Endothelial cell of umbilical vein (primary cell): ENCODE data around the gene DIABLO. TPM values are rescaled to one million over a fixed set of nuclear protein-coding genes. Genes with fewer than 3 reads are reported as not detected.

ENCODE experiments used
- BruUV-seq: library from RNA; stranded (reverse); fragments of 400-500 nt; replicated peaks from 2 replicates; lab custom pipeline; 2021; lab: Mats Ljungman, UMichigan
- CTCF ChIA-PET: fragments of 300-600, 350-600 bp; sonication (Branson Sonifier 250); formaldehyde crosslinking; loops from one replicate; lab custom pipeline; 2021; ENCODE audit warnings: antibody characterized with exemption, inconsistent platforms; lab: Charles Lee
- POLR2A ChIA-PET: fragments of 300-600, 350-600 bp; sonication (Branson Sonifier 250); formaldehyde crosslinking; loops from one replicate; lab custom pipeline; 2021; ENCODE audit warnings: antibody characterized with exemption, inconsistent platforms; lab: Charles Lee
- DNase-seq: peaks from one replicate; pipeline ENCODE4 v3.0.0-alpha.2; 2011; ENCODE audit warnings: low read depth, low spot score
- FAIRE-seq: peaks from 2 replicates; lab custom pipeline; 2011; peaks lifted over from hg19 to GRCh38; lab: Jason Lieb, UNC
- H2AFZ ChIP-seq: 2 replicates; pipeline ENCODE4 v1.6.0; 2012; ENCODE audit warnings: low read depth, low read length, control low read depth, inconsistent platforms
- H3K27ac ChIP-seq: 2 replicates; pipeline ENCODE4 v1.5.1; 2011; ENCODE audit warnings: low read depth, mild to moderate bottlenecking, control low read depth, low read length, moderate library complexity; ENCODE audit not compliant: insufficient read depth
- H3K27me3 ChIP-seq, 2 experiments: 2 replicates each; pipeline versions ENCODE4 v1.6.0 to v1.6.1; 2011; ENCODE audit warnings: low read length in 2 of 2, mixed read lengths in 1 of 2; ENCODE audit not compliant: control insufficient read depth in 2 of 2, insufficient read depth in 2 of 2
- H3K36me3 ChIP-seq, 2 experiments: 2 replicates in 1 of 2; 3 replicates in 1 of 2; pipeline ENCODE4 v1.5.1; 2011; ENCODE audit warnings: low read length in 2 of 2, mild to moderate bottlenecking in 1 of 2, moderate library complexity in 1 of 2; ENCODE audit not compliant: control insufficient read depth in 2 of 2, insufficient read depth in 2 of 2; ENCODE audit errors: extremely low read depth in 1 of 2
- H3K4me1 ChIP-seq: 3 replicates; pipeline ENCODE4 v1.5.1; 2011; ENCODE audit warnings: mild to moderate bottlenecking, low read length; ENCODE audit not compliant: control insufficient read depth, insufficient read depth; ENCODE audit errors: extremely low read depth
- H3K4me2 ChIP-seq: 2 replicates; pipeline ENCODE4 v1.6.1; 2011; ENCODE audit warnings: low read length, control low read depth, mixed read lengths; ENCODE audit not compliant: insufficient read depth
- H3K4me3 ChIP-seq, 3 experiments: fragments of 200-600 bp in 1 of 3; sonication (generic), shearing (Covaris generic) in 1 of 3; replicated peaks in 1 of 3; 2 replicates each; pipeline ENCODE4 v1.5.1; 2011 to 2016; ENCODE audit warnings: control low read depth in 3 of 3, low read length in 3 of 3, mild to moderate bottlenecking in 2 of 3, inconsistent platforms in 1 of 3, low read depth in 1 of 3, moderate library complexity in 1 of 3; ENCODE audit not compliant: insufficient read depth in 1 of 3
- H3K79me2 ChIP-seq: 2 replicates; pipeline ENCODE4 v1.6.0; 2012; ENCODE audit warnings: low read length, inconsistent platforms; ENCODE audit not compliant: control insufficient read depth, insufficient read depth
- H3K9ac ChIP-seq: replicated peaks from 2 replicates; pipeline ENCODE3; 2011; ENCODE audit warnings: low read length, control low read depth; ENCODE audit not compliant: insufficient read depth; ENCODE audit errors: extremely low read depth
- H3K9me1 ChIP-seq: replicated peaks from 3 replicates; pipeline ENCODE4 v1.6.0; 2011; ENCODE audit warnings: mild to moderate bottlenecking, low read length; ENCODE audit not compliant: control insufficient read depth, insufficient read depth; ENCODE audit errors: extremely low read depth
- H3K9me3 ChIP-seq: replicated peaks from 2 replicates; pipeline ENCODE4 v1.5.1; 2012; ENCODE audit warnings: low read length, inconsistent platforms; ENCODE audit not compliant: control insufficient read depth, insufficient read depth
- H4K20me1 ChIP-seq: replicated peaks from 2 replicates; pipeline ENCODE3; 2011; ENCODE audit warnings: mild to moderate bottlenecking, low read length; ENCODE audit not compliant: control insufficient read depth, insufficient read depth; ENCODE audit errors: extremely low read depth
- CTCF ChIP-seq, 2 donors: IDR thresholded peaks; 1 replicate in 1 of 2; 2 replicates in 1 of 2; pipeline ENCODE4 v1.5.1; 2011; ENCODE audit warnings: low read length in 2 of 2, mild to moderate bottlenecking in 2 of 2, moderate library complexity in 2 of 2, control low read depth in 1 of 2, inconsistent platforms in 1 of 2, low read depth in 1 of 2; ENCODE audit not compliant: insufficient read depth in 1 of 2; ENCODE audit errors: extremely low read depth in 1 of 2
- EZH2 ChIP-seq: IDR thresholded peaks from 2 replicates; pipeline ENCODE4 v1.6.1; 2012; ENCODE audit warnings: borderline replicate concordance, low read depth, mild to moderate bottlenecking, moderate library complexity, low read length, inconsistent platforms; ENCODE audit not compliant: severe bottlenecking
- FOS ChIP-seq: IDR thresholded peaks from 2 replicates; pipeline ENCODE4 v1.6.1; 2011; ENCODE audit warnings: mild to moderate bottlenecking, low read length, moderate library complexity, borderline replicate concordance; ENCODE audit not compliant: insufficient read depth
- GATA2 ChIP-seq: IDR thresholded peaks from 2 replicates; pipeline ENCODE4 v1.7.0; 2011; ENCODE audit warnings: low read depth, mild to moderate bottlenecking, moderate library complexity, mixed read lengths, low read length; ENCODE audit not compliant: insufficient read length, insufficient read depth
- JUN ChIP-seq: IDR thresholded peaks from 2 replicates; pipeline ENCODE4 v1.6.1; 2011; ENCODE audit warnings: borderline replicate concordance, low read depth; ENCODE audit not compliant: insufficient read length, insufficient read depth
- MAX ChIP-seq: IDR thresholded peaks from 2 replicates; pipeline ENCODE4 v1.6.1; 2011; ENCODE audit not compliant: insufficient read depth, insufficient read length
- MYC ChIP-seq: IDR thresholded peaks from one replicate; pipeline ENCODE4 v1.6.1; 2011; ENCODE audit warnings: mild to moderate bottlenecking, low read depth, low read length
- POLR2A ChIP-seq: IDR thresholded peaks from 2 replicates; pipeline ENCODE4 v1.6.1; 2012; ENCODE audit warnings: low read depth, mild to moderate bottlenecking, control low read depth, low read length
- POLR2AphosphoS5 ChIP-seq: IDR thresholded peaks from 2 replicates; pipeline ENCODE4 v1.6.1; 2012; ENCODE audit warnings: low read depth, mild to moderate bottlenecking, control low read depth, low read length, moderate library complexity; ENCODE audit not compliant: insufficient read depth
- dilution Hi-C: fragments of 300-500 bp; cut with MboI; formaldehyde crosslinking; loops from one replicate; pipeline ENCODE4 v1.15.0; 2019; ENCODE audit warnings: low sequenced_read_pairs; ENCODE audit not compliant: extremely low pct_ligation_motif_present
- intact Hi-C: fragments of 100-400 bp; cut with micrococcal nuclease; formaldehyde crosslinking; loops from one replicate; pipeline ENCODE4 v1.10.0; 2022
- polyA plus RNA-seq, 4 experiments: library from polyadenylated mRNA; depleted of rRNA in 3 of 4; stranded (reverse) in 3 of 4; unstranded in 1 of 4; fragments of >200 nt; gene quantifications; 2 replicates each; pipeline versions ENCODE4 v1.2.1 to v1.2.3, GENCODE V29; 2011 to 2012; ENCODE audit warnings: missing spikeins in 1 of 4
- total RNA-seq: library from RNA; stranded (reverse); gene quantifications from 2 replicates; pipeline ENCODE4 v1.2.3, GENCODE V29; 2021

DIABLO gene
- total and polyA plus RNA-seq, 2 donors (not counting 3 experiments of a cell fraction or from before 2014, with no cell fraction given) = 49.9 to 55.4 TPM

- Histone ChIP-seq H3K9me3 (no peaks in the 10 kb centered on the region), H3K27me3 (peaks cover 9 to 18% of the 10 kb centered on the region in 2 experiments), H3K9ac (no peak overlapping the region), H2AFZ (no peak overlapping the region), H3K27ac (no peak overlapping the region), H3K4me3 (no peak overlapping the region), H3K36me3 (no peaks in the 10 kb centered on the region), H3K9me1 (no peaks in the 10 kb centered on the region), H3K4me2 (no peak overlapping the region), H3K4me1 (peaks cover 8% of the 10 kb centered on the region), H4K20me1 (no peaks in the 10 kb centered on the region), H3K79me2 (no peaks in the 10 kb centered on the region)
- dilution Hi-C loops = no loop called here
- intact Hi-C loops = no loop called here
- POLR2A ChIA-PET = no interaction called here
- no peak for TF ChIP-seq JUN
- no peak for TF ChIP-seq POLR2AphosphoS5
- TF ChIP-seq GATA2 = no peak
- TF ChIP-seq EZH2 = no peak
- TF ChIP-seq CTCF (IDR thresholded peaks at IDR 0.05; ENCODE audit: extremely low read depth in 1 of 2, insufficient read depth in 1 of 2, low read depth in 1 of 2, low read length in 2 of 2) = no peak
- TF ChIP-seq MAX = no peak
- TF ChIP-seq MYC = no peak
- no peak for TF ChIP-seq POLR2A
- no peak for TF ChIP-seq FOS
- DNase-seq (no peak), FAIRE-seq (no peak)
- CTCF ChIA-PET = interaction anchor here (1.2 to 1.3 kb wide), 3 partner anchors 10 to 70 kb away, joined by 3 to 4 read pairs (median 3); no protein-coding TSS in a partner anchor
- BruUV-seq = no TSS peak
These were observed 24.5 kb downstream of the DIABLO start for GRCh38 chr12:122201381-122201780.
